HG03520 (cell line): ENCODE measurements around the gene ZFX.

Experiments
- ATAC-seq: cut with Tn5 transposase; IDR thresholded peaks from one replicate; pipeline ENCODE4 v1.9.1; 2021; ENCODE audit warnings: mild to moderate bottlenecking, moderate library complexity; ENCODE audit not compliant: unreplicated experiment

ZFX gene

DNA sequence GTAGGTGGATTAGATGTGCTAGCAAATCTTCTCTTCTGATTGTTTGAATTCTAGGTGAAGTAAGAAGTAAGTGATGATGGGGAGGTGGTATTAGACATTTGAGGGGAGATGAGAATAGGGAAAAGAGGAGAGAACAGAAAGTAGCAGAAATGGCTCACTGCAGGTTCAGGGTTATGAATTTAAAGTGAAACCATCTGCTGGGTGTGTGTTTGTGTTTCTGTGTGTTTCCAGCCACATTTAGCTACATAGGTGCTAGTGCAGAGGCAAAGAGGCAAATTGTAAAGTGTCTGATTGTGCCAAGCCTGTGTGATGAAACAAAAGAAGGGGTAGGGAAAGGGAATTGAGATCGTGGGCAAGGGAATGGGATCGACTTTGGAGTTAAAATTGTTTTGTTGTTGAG, 50.6 kb downstream of the ZFX start:
- no peak for ATAC-seq

DNA sequence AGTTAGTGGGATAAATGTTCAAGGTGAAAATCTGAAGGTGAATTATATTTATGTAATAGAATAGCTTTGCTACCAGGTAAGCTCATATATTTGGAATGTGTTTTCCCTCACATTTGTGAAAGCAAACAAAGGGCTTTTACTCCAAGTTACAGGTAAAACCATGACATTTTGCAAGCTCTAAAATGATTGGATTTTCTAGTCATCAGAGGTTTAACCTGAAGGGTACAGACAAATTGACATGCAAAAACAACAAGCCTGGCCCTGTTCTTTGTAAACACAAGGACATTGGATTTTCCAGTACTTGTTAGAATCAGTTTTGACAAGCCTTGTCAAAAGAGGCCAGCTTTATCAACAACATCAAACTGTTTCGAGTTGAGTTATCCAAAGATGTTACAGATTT, 51.7 kb downstream of the ZFX start:
- ATAC-seq: no peak

DNA sequence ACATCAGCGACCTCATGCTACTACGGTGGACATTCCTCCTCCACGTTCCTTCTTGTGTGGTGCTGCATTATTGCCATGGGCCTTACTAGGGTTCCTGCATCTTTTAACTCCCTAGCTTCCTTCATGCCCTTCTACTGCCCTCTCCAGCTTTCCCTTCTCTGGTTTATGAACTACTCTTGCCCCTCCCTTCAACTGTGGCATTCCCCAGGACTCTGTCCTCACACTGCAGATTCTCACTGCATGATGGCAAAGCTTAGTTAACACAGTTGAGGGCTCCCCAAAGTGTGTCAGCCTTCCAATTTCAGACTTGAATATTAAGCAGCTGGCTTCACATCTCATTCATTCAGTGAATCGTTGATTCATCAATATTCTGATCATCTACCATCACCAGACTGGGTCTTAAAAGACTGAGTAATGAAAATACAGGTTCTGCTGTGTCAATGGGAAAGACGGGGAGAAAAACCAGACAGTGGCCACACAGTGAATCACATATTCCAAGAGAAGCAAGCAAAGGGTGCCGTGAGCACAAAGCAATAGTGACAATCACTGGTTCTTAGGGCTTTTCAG, 53.0 kb downstream of the ZFX start:
- no peak for ATAC-seq

DNA sequence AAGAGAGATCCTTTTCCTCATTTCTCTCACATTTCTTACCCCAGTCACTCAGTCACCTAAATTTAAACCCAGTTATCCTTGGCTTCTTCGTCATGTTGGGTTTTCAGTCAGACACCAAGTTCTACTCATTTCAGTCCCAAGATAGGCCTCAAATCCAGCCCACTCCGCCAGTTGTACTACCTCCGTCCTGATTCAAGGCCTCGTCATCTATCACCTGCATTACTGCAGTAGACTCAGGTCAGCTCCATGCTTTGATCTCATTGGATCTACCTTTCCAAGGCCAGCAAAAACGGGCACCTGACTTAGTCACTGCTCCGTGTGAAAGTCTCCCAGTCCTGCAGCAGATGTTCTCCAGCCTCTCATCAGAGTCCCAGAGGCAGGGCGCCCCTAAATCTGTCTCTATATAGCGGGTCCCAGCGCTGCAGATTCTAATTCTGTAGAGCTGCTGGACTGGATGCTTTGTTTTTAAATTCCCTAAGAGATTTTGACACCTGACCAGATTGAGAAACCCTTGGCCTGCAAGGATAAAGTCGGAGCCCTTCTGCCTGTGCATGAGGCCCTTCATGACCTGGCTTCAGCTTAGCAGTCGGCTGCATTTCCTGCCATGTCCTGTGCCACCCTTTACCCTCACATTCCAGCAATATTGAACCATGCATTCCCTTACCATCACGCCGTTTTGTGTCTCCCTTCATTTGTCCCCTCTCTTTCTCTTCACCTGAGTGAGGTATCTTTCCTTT, 53.7 kb downstream of the ZFX start:
- no peak for ATAC-seq

DNA sequence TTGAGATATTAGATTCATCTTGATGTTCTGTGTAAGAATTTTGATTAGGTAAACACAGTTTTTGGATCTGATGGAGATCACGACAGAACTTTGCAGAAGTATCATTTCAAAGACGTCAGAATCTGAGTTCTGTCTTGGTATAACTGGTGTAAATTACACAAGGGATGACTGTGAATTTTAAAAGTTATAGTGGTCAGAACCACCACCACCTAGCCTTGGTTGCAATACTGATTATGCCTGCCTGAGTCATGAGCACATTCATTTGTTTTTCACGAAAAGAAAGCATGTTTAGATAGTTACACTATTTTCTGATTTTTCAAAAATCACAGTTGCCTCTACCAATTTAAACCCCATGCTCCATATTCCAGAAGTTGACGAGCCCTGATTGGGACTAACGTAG, 54.8 kb downstream of the ZFX start:
- ATAC-seq: no peak

DNA sequence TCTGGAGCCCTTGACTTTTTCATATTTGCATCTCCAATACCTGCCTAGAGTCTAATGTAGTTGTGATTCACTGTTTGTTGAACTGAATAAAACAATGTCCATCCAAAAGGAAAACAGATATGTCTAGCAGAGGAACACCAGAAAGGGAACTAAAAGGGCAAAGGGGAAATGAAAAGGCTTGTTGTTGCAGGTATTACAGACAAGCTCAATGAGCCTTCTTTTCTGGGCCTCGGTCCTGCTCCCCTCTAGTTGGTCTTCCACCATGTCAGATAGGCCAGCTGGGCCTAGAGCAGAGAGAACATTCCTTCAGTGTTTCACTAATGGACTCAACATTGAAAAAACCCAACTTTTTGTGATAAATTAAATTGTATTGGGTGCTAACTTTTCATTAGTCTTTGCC, 55.4 kb downstream of the ZFX start:
- ATAC-seq: no peak

DNA sequence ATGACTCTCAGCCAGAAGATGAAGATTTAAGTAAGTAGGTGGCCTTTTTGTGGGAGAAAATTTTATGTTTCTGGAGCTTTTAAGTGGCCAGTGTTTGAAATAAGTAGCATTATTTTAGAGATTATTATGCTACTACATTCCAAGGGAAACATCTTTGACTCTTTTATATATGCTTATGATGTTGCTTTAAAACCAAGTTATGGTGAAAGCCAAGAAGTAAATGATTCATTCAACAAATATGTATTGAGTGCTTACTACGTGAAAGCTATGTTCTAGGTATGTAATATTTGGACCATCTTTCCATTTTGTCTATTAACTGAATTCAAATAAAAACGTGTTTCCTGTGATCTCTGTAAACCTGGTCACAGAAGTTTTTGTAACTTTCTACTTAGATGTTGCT, 58.3 kb downstream of the ZFX start:
- ATAC-seq: no peak

DNA sequence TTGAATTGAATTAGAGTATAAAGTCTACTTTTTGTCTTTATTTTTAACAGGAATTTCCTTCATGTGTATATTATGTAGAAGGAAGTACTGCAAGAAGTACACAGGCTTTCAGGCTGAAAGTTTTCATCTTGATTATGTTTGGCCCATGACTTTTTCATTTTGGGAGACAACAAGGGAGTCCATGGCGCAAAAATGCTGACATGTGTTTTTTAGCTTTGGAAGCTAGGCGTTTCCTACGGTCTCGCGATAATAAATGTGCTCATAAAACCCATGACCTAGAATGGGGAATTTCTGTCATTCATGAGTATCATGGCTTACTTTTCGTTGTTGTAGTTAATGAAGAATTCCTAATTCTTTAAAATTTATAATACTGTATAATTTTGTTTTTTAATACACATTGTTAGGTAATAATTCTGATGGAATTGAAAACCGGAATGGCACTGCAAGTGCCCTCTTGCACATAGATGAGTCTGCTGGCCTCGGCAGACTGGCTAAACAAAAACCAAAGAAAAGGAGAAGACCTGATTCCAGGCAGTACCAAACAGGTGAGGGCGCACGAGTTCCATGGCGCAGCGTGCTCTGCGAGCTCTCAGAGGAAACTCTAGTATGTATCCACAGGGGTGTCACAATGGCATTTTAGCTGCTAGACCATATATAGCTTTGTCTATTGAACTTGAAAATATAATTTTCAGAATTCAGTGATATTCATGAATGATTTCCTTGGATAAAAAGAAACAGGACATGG, 59.1 kb downstream of the ZFX start:
- no peak for ATAC-seq

DNA sequence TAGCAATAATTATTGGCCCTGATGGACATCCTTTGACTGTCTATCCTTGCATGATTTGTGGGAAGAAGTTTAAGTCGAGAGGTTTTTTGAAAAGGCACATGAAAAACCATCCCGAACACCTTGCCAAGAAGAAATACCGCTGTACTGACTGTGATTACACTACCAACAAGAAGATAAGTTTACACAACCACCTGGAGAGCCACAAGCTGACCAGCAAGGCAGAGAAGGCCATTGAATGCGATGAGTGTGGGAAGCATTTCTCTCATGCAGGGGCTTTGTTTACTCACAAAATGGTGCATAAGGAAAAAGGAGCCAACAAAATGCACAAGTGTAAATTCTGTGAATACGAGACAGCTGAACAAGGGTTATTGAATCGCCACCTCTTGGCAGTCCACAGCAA, 60.7 kb downstream of the ZFX start:
- ATAC-seq: no peak

DNA sequence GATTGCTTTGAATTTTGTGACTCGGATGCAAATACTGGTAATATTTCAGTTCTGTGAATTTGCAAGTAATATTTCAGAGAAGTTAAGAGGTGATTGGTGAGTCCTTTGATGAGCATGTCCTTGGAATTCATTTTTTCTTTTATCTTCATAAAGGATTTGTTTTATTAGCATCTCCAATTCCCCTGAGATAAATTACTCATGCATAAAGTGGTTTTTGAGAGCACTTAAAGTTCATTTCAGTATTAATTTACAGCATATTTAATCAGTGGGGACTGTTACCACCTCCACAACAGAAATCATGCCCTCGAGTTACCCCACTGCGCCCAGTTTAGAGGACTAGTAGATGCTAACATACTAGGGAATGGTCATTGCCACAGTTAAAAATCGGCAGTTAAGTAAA, 65.0 kb downstream of the ZFX start:
- ATAC-seq: no peak

DNA sequence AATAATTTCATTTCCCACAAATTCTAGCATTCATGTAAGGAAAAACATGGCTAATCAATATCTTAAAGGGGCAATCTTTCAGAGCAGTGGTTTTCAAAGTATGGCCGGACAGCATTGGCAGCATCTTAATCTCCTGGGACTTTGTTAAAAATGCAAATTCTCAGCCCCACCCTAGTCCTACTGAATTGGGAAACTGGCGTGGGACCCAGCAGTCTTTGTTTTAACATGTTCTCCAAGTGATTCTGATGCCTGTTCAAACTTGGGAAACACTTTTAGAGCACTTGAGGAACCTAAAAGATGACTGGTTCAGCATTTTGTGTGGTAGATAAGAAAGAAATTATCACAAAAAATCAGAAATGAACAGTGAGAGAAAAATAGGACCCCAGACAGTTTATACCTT, 65.7 kb downstream of the ZFX start:
- ATAC-seq: no peak

DNA sequence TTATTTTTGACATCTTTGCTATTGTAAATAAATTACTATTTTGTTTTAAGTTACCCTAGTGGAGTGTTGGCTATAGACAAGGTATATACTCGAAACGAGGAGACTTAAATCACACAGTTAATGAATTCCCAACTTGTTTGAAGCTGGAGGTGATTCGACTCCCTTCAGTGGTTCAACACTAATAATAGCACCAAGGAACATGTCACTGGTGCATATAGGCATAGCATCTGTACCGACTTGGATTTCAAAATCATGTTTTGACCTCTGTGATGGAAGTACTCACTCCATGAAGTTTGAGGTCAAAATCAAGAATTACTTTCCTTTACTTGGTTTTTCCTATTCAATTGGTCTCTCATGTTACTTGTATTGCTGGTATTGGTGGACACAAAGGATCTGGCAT, 66.5 kb downstream of the ZFX start:
- ATAC-seq: no peak

DNA sequence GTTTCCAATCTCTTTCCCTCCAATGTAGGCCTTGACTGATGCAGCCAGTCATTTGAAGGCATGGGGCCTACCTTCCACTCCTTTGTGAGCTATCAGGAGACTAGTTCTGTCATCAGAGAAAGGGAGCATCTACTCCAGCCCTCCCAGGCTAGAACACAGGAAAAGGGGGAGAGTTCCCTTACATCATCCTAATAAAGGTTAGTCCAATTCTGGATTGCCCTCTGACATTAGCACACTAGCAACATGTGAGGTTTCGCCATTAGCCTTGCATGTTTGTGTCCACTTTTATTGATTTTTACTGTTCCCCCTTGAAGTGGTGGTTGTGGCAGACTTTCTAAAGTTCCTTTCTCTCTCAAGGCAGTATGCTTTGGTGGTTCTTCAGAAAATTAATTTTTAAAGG, 67.3 kb downstream of the ZFX start:
- no peak for ATAC-seq

DNA sequence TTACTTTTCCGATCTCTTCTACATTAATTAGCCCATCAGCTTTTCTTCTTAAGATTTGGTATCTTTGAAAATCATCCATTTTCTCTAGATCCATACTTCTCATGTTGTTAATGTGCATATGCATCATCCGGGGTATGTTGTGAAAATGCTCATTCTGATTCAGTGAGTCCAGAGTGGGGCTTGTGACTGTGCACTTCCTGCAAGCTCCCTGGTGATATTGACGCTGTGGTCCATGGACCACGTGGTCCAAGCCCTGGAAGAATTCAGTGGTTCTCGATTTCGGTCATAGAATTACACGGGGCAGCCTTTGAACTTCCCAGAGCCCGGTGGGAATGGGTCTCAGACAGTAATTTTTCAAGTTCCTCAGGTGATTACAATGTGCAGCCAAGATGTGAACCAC, 69.8 kb downstream of the ZFX start:
- ATAC-seq: no peak

DNA sequence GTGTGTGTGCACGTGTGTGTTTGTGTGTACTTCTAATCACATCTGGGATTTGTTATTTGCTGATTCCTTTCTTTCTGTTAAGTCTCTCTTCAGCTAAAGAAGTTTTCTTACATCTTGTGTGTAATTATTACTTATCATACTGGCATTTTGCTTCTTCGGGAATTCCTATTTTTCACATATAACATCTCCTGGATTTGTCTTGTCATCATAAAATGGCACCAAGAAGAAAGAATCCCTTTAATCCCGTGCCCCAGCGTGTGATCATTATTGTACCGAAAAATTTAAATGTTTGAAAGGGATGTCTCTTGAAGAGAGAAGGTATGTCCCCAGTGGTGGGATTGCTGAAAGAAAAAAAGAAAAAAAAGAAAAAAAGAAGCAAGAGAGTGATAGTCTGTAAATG, 72.3 kb downstream of the ZFX start:
- no peak for ATAC-seq

DNA sequence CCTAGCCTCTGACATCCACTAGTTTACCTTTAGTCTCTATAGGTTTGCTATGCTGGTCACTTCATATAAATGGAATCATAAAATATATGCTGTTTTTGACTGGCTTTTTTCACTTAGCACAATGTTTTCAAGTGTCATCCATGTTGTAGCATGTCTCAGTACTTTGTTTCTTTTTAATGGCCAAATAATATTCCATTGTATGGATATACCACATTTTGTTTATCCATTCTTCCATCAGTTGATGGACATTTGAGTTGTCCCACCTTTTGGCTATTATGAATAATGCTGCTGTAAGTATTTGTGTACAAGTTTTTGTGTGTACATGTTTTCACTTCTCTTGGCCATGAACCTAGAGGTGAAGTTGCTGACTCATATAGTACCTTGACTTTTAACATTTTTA, 75.7 kb downstream of the ZFX start:
- no peak for ATAC-seq

DNA sequence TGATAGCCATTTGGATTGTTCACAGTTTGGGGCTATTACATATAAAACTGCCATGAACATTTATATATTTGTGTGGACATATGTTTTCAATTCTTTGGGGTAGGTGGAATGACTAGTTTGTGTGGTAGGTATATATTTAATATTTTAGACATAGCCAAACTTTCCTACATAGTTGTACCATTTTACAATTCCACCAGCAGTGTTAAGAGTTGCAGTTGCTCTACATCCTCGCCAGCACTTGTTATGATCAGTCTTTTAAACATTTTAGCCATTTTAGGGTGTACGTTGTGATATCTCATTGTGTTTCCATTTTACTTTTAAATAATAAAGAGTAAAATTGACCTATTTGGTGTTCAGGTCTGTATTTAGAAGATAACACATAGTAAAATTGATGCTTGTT, 76.6 kb downstream of the ZFX start:
- ATAC-seq: no peak

DNA sequence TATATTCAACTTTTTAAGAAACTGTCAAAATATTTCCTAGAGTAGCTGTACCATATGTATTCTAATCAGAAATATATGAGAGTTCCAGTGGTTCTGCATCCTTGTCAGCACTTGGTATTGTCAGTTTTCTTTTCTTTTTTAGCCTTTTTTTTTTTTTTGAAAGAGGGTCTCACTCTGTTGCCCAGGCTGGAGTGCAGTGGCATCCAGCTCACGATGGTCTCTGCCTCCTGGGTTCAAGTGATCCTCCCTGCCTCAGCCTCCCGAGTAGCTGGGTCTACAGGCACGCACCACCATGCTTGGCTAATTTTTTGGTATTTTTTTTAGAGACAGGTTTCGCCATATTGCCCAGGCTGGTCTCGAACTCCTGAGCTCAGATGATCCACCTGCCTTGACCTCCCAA, 79.1 kb downstream of the ZFX start:
- ATAC-seq: no peak

DNA sequence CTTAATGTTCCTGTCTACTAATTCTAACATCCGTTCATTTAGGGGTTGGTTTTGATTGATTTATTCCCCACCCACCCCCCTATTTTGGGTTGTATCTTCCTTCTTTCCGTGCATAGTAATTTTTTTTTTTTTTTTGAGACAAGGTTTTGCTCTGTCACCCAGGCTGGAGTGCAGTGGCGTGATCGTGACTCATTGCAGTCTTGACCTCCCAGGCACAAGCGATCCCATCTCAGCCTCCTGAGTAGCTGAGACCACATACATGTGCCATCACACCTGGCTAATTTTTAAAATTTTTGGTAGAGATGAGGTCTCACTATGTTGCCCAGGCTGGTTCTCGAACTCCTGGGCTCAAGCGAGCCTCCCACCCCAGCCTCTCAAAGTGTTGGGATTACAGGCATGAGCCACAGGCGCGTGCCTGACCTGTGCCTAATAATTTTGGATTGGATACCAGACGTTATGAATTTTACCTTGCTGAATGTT, 79.9 kb downstream of the ZFX start:
- ATAC-seq: no peak

DNA sequence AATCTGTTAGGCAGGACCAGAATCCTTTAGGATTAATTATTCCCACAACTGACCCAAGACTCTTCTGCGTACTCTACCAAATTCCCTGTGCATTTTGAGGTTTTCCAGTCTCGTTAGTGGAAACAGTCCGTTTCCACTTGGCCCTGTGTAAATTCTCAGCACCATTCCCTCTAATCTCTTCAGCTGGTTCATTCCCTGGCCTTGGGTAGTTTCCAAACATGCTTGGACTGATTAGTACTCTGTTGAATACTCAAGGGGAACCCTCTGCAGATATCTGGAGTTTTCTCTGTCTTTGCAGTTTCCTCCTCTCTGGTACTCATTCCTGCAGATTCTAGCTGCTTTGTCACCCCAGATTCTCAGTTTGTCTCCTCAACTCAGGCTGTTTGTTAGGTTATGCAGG, 80.4 kb downstream of the ZFX start:
- ATAC-seq: no peak

DNA sequence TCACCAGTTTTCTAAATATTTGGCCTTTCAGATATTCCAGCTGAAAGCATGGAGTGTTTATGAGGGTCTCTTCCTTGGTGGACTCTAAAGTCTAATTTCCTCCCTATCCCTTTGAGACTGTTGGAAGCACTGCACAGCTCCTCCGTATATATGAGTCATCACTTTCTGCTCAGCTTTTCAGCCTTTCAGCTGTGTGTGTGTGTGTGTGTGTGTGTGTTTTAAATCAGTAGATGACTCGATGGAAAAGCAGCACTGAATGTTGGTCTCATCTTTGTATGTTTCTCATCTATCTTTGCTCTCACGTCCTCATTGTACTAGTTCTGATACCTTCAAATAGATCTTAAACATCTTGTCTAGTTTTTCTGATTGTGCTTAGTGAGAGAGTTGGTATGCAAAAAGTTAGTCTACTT, 81.6 kb downstream of the ZFX start:
- ATAC-seq: no peak

DNA sequence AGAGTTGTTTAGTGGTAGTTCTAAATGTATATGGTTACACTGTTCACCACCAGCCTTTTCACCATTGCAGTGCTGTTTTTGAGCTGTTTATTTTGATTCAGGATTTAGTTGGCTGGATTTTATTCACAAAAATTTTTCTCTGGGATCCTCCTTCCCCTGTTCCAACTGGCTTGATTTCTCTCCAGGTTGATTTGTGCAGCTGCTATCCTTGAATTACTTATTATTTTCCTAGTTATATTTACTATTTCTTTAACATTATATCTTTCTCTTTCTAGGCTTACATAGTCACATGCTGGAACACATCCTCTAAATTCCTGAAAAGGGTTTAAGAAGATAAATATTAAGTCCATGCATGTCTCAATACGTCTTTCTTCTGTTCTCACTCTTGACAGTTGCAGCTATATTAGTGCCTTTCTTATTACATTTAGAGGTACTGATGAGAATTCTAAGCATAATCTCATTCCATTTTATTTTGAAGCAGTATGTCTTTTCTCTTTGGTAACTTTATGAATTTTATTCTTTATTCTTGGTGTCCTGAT, 82.2 kb downstream of the ZFX start:
- ATAC-seq: no peak
